ENCODE results near the gene MEIS2.

Gene MEIS2

GRCh38 chr15:36926427-36926825 is 173.9 kb downstream of the MEIS2 start:
- DNase-seq (ENCODE audit: low read depth in 1 of 2, low spot score in 1 of 2) = no peak
- TF ChIP-seq SPI1 (IDR thresholded peaks at IDR 0.05; ENCODE audit: borderline replicate concordance, low read depth) (no peak), GABPA (IDR thresholded peaks at IDR 0.05; ENCODE audit: low read depth) (no peak), CTCF (IDR thresholded peaks at IDR 0.05; ENCODE audit: insufficient read depth, low read length) (no peak), POLR2AphosphoS5 (IDR thresholded peaks at IDR 0.05; ENCODE audit: low read depth) (no peak)
- TF ChIP-seq, protein P1, sequence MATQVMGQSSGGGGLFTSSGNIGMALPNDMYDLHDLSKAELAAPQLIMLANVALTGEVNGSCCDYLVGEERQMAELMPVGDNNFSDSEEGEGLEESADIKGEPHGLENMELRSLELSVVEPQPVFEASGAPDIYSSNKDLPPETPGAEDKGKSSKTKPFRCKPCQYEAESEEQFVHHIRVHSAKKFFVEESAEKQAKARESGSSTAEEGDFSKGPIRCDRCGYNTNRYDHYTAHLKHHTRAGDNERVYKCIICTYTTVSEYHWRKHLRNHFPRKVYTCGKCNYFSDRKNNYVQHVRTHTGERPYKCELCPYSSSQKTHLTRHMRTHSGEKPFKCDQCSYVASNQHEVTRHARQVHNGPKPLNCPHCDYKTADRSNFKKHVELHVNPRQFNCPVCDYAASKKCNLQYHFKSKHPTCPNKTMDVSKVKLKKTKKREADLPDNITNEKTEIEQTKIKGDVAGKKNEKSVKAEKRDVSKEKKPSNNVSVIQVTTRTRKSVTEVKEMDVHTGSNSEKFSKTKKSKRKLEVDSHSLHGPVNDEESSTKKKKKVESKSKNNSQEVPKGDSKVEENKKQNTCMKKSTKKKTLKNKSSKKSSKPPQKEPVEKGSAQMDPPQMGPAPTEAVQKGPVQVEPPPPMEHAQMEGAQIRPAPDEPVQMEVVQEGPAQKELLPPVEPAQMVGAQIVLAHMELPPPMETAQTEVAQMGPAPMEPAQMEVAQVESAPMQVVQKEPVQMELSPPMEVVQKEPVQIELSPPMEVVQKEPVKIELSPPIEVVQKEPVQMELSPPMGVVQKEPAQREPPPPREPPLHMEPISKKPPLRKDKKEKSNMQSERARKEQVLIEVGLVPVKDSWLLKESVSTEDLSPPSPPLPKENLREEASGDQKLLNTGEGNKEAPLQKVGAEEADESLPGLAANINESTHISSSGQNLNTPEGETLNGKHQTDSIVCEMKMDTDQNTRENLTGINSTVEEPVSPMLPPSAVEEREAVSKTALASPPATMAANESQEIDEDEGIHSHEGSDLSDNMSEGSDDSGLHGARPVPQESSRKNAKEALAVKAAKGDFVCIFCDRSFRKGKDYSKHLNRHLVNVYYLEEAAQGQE (IDR thresholded peaks at IDR 0.05; ENCODE audit: insufficient replicate concordance, low read depth) = no peak
- H3K27ac ChIP-seq (replicated peaks) = no peak overlapping the region
- H3K4me3 ChIP-seq (replicated peaks; ENCODE audit: insufficient read depth, low read length) = no peak overlapping the region
- no peaks in the 10 kb centered on the region for H3K27me3 ChIP-seq (ENCODE audit: insufficient read depth, poor library complexity, severe bottlenecking)

DNA sequence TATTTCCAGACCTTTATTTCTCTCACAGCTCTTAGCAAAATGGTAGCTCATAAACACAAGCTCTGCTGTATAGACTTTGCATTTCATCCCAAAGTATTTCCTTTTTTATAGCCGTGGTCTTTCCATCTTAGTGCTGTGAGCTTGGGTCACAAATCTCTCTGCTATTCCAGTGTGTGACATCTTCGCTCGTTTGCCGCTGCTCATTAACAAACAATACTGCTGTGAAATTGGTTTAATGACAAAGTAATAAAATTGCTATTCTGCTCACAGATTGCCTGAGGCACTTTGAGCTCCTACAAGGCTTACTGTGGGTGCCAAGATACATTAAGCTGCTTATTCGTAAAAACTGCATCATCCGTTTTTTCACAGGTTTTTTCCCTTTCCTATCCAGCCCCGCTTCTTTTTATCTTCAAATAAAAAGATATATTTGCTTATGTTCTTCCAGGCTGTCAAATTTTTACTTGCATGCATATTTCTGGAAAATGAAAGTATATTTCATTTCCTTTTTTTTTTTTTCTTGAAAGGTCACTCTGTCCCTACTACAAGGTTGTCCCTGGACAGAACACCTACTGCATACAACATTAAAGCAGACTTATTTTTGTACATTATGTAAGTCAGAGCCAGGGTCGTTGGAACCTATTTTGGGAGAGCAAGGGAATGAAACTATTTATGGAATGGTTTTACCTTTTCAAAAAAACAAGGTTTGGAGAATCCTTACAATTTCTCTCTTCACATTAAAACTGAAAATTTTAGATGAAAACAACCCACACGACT is 174.5 kb downstream of the MEIS2 start:
- no peak for DNase-seq (ENCODE audit: low read depth in 1 of 2, low spot score in 1 of 2)
- Histone ChIP-seq H3K27ac (replicated peaks) (no peak overlapping the region), H3K27me3 (ENCODE audit: insufficient read depth, poor library complexity, severe bottlenecking) (no peaks in the 10 kb centered on the region), H3K4me3 (replicated peaks; ENCODE audit: insufficient read depth, low read length) (no peak overlapping the region)
- TF ChIP-seq, protein P1 (IDR thresholded peaks at IDR 0.05; ENCODE audit: insufficient replicate concordance, low read depth) = no peak
- TF ChIP-seq SPI1 (IDR thresholded peaks at IDR 0.05; ENCODE audit: borderline replicate concordance, low read depth) (no peak), POLR2AphosphoS5 (IDR thresholded peaks at IDR 0.05; ENCODE audit: low read depth) (no peak), CTCF (IDR thresholded peaks at IDR 0.05; ENCODE audit: insufficient read depth, low read length) (no peak), GABPA (IDR thresholded peaks at IDR 0.05; ENCODE audit: low read depth) (no peak)

- no peaks in the 10 kb centered on the region for H3K27me3 ChIP-seq (ENCODE audit: insufficient read depth, poor library complexity, severe bottlenecking)
- no peak for DNase-seq (ENCODE audit: low read depth in 1 of 2, low spot score in 1 of 2)
- no peak overlapping the region for H3K4me3 ChIP-seq (replicated peaks; ENCODE audit: insufficient read depth, low read length)
- H3K27ac ChIP-seq (replicated peaks) = no peak overlapping the region
- TF ChIP-seq, protein P1 (IDR thresholded peaks at IDR 0.05; ENCODE audit: insufficient replicate concordance, low read depth) = no peak
- TF ChIP-seq POLR2AphosphoS5 (IDR thresholded peaks at IDR 0.05; ENCODE audit: low read depth) (no peak), GABPA (IDR thresholded peaks at IDR 0.05; ENCODE audit: low read depth) (no peak), SPI1 (IDR thresholded peaks at IDR 0.05; ENCODE audit: borderline replicate concordance, low read depth) (no peak), CTCF (IDR thresholded peaks at IDR 0.05; ENCODE audit: insufficient read depth, low read length) (no peak)
These were observed 175.3 kb downstream of the MEIS2 start for GRCh38 chr15:36925049-36925448.
